GM12873 (cell line): Measurements from ENCODE around the gene SLC27A4.
A peak's percentile ranks its signal among the peaks of the same experiment; 100 is the strongest.

Experiments
- CTCF ChIP-seq: IDR thresholded peaks from 2 replicates; pipeline ENCODE4 v1.5.1; 2012; ENCODE audit warnings: low read depth, mild to moderate bottlenecking, moderate library complexity, low read length, control low read depth; ENCODE audit not compliant: insufficient read depth; ENCODE audit errors: missing control alignments

SLC27A4 gene

GRCh38 chr9:128325629-128326028, 14.7 kb upstream of the SLC27A4 start:
- no peak for TF ChIP-seq CTCF

DNA sequence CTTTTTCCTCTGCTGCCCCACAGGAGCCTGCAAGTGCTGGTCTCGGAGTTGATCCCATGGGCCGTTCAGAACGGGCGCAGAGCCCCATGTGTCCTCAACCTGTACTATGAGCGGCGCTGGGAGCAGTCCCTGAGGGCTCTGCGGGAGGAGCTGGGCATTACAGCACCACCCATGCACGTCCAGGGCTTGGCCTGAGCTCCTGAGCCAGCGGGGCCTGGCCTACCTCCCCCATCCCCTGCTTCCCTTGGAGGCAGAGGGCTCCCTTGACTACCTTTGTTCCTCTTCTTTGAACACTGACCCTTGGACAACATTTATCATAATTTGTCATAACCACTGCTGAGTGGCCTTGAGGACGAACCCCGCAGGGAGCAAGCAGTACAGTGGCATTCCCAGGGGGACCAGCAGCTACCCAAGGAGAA, 6.9 kb upstream of the SLC27A4 start:
- no peak for TF ChIP-seq CTCF

- no peak for TF ChIP-seq CTCF
Measured at GRCh38 chr9:128335161-128335560, 5.2 kb upstream of the SLC27A4 start.

DNA sequence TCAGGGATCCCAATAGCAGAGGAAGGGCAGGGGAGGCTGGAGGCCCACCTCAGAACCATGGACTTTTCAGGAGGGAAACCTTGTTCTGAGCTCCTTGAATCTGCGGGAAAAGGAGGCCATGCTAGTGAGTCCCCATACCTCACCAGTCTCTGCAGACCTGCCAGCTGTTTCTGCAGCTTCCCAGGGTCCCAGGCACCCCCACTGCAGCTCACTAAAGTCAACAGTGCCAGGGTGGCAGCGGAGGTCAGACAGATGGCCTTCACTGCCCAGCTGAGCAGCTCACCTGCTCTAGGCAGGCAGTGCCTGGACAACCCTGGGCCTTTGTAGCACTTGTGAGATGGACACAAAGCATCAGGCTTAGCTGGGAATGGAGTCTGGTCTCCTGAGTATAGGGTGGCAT, 4.4 kb upstream of the SLC27A4 start:
- no peak for TF ChIP-seq CTCF

- no peak for TF ChIP-seq CTCF
Measured at GRCh38 chr9:128337936-128338335, 2.4 kb upstream of the SLC27A4 start.

- TF ChIP-seq CTCF: no peak
Measured at GRCh38 chr9:128340691-128341434, 536 bp downstream of the SLC27A4 start.

GRCh38 chr9:128341435-128341849, 1.1 kb downstream of the SLC27A4 start:
- TF ChIP-seq CTCF: peak; percentile 79
